Kidney capillary endothelial cell (primary cell): ENCODE measurements around the gene PRKN.
"Not testable (repeated sequence)": the region's sequence is repeated elsewhere in the genome, so short reads cannot be mapped to it uniquely, and the experiment has no call there.

Experiments used
- DNase-seq: peaks from one replicate; pipeline ENCODE4 v3.0.0-alpha.2; 2018; ENCODE audit warnings: low spot score

PRKN gene

DNA sequence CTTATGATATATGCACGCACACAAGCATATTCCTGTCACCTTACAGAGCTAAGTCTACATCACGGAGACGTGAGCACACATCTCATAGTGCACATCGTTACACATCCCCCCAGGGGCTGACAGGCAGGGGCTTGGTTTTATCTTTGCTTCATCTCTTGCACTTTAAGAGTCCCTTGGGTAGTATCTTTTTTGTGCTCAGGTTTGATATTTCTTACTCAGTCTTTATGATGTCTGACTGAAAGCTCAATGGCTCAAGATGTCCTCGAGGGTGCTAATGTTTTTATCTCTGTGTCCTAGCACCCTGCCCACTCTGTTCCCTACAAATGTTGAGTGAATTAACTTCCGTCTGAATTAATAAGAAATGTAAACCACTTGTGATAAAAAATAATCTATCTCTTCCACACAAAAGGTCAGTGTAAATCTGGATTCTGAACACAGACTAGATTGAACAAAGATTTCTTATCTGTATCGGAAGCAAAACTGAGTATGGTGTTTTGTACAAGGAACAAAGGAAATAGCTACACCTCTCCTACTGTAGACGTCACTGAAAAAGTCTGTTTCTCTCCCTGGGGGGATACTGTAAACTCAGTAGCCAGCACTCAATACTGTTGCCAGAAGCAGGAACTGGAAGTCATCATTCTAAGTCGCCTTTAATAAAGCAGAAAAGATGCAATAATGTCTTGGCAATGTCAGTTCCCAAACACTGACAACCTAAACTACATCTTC lies 195.1 kb downstream of the PRKN start:
- no peak for DNase-seq

- DNase-seq: not testable (repeated sequence)
Measured at GRCh38 chr6:162531391-162531790, 196.2 kb downstream of the PRKN start.

GRCh38 chr6:162528538-162528937 lies 199.0 kb downstream of the PRKN start:
- no peak for DNase-seq

DNA sequence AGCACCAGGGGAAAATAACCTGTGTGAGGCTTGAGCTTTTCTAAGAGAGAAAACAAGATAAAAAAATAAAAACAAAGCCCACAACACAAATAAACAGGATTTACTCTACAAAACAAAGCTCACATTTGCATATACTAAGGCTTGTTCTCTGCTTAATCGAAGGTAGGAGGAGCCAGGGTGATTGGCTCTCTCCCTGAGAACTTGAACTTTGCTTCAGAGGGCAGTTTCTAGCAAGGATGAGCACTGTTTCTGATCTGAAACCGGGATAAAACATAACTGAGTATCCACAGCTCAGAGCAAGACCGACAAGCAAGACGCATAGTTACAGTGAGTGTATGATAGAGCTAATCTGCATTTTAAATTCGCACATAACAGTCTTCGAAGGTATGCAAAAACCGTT lies 200.6 kb downstream of the PRKN start:
- no peak for DNase-seq

- DNase-seq: no peak
Measured at GRCh38 chr6:162525181-162525580, 202.4 kb downstream of the PRKN start.

DNA sequence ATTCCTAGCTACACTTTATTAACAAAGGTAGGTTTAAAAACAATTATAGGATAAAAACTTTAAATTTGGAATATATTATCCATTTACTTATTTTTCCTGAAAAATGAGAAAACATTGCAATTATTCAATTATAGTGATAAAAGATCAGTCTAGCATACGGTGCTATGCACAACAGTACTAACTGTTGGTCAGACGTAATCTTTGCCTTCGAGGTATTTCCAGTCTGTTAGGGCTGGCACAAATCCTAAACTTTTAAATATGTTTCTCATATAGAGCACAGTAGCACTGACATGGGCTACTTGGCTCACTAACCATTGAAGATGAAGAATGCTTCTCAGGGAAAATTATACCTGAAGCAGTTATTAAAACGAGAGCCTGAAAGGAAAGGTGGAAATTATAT lies 214.8 kb downstream of the PRKN start:
- DNase-seq: no peak

GRCh38 chr6:162497389-162497788 lies 230.2 kb downstream of the PRKN start:
- no peak for DNase-seq

- DNase-seq: no peak
Measured at GRCh38 chr6:162493917-162494316, 233.6 kb downstream of the PRKN start.

GRCh38 chr6:162491637-162492036 lies 235.9 kb downstream of the PRKN start:
- no peak for DNase-seq

DNA sequence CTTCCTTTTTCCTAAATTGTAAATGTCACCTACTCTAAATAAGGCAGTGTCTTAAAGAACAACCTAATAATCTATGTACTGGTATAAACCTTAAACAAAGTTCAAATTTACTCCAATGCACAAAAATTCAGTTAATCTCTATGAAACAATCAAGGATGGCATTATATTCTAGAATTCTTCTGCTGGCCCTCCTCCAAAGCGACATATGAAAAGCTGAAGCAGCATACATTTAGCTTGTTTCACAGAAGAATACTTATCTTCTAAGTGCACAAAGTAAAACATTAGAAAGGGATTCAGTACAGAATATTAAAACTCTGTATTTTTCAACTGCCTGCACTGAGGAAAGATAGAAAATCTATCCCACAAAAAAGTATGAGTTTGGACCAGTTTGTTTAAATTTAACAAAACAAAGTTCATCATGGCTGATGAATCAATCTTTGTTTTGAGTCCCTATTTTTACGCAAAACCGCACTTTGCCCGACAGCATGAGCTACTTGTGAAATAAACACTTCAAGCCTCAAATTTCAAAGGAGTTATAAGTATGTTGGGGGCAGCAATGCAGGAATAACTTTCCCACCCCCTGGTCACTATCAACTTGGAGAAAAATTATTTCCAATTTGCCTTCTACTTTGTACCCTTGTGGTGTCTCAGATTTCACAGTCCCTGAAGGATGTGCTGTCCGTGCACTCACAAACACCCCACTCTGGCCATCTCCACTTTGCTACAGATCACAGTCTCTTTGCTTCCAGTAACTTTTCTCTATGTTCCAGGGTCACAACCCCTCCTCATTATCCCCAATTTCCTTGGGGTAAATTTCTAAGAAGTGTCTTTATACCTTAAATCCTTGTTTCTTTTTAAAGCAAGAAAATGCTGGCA lies 238.2 kb downstream of the PRKN start:
- DNase-seq: no peak

GRCh38 chr6:162488444-162488843 lies 239.1 kb downstream of the PRKN start:
- no peak for DNase-seq

DNA sequence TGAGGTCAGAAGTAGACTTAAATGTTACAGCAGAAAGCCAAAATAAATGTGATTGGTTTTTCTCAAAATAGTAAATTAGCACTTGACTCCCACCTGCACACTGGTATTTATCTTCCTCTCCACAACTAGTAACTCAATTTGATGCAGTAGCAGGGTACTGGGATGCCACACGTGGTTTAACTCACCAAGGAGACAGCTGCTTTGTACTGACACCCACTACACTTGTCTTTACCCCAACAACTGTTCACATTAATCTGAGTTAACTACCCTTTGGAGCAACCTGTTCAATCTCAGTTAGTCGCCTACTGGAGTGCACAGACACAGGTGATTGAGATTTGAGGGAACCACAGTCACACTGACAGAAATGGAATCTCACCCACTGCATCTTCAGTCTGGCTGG lies 242.1 kb downstream of the PRKN start:
- no peak for DNase-seq

DNA sequence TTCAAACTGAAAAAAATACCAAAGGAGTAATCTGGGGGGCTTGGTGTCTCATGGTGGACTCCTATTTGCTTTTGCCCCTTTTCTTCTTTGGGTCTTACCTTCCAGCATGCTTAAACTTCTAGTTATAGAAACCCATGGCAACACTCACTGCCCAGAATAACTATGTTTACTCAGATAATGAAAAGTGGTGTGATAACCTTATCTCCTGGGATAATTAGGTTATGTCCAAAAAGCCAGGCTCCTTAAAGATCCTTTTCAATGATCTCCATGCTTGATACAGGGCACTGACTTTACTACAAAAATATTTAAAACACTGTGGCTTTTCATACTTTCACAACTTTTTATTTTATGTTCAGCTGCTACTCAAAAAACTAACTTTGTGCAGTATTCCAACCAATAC lies 245.6 kb downstream of the PRKN start:
- no peak for DNase-seq

GRCh38 chr6:162481320-162481719 lies 246.2 kb downstream of the PRKN start:
- no peak for DNase-seq

DNA sequence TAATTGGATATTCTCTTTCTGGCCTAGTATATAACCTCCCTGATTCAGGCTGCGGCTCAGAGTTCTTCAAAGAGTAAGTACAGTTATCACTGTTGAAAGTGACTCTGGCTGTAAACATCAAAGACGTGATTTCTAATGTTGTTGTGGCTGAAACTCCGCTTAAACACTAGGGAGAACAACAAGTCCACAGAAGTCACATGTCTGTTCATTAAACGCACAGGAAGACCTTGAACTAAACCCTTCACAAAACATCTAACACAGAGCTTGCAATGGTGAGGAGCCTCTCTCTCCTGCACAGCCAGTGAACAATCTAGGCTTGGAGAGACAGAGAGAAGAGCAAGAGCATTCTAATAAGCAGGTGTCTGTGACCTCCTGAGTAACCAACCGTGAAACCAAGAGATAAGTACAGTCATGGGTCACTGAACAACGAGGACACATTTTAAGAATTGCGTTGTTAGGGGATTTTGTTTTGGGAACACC lies 249.3 kb downstream of the PRKN start:
- DNase-seq: no peak

DNA sequence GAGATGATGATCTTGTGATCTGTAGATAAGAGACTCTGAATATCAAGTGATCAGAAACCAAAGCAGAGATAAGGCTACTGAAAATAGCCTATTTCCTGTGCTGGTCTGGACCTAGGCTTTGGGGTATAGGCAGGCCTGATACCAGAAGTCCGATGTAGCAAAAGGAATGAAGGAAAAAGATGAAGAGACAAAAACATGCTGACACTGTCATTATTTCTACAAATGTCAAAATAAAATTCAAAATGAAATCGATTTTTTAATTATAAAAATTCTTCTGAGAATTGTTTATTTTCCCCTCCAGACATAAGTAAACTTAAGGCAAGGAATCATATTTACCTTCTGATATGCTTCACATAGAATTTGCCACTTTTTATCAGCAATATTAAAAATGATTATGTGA lies 252.8 kb downstream of the PRKN start:
- DNase-seq: no peak

- no peak for DNase-seq
Measured at GRCh38 chr6:162471842-162472241, 255.7 kb downstream of the PRKN start.

DNA sequence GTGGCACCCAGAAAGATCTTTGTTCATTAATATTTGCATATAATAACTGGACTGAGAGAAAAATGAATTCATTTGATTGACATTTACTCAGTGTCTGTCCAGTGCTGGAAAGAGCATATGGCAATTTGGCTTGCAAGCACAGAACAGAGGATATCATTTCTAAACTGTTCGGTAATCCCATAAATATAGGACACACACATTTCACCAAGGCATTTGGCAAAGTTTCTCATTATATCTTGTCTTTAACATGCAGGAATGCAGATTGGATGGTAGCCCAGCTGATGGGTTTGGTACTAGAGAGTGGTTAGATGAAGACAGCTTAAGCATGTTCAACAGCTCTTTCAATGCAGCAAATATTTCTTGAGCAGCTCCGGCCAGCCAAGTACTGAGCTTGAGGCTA lies 259.2 kb downstream of the PRKN start:
- DNase-seq: no peak

GRCh38 chr6:162467679-162468078 lies 259.9 kb downstream of the PRKN start:
- DNase-seq: no peak

- no peak for DNase-seq
Measured at GRCh38 chr6:162463576-162463975, 264.0 kb downstream of the PRKN start.

DNA sequence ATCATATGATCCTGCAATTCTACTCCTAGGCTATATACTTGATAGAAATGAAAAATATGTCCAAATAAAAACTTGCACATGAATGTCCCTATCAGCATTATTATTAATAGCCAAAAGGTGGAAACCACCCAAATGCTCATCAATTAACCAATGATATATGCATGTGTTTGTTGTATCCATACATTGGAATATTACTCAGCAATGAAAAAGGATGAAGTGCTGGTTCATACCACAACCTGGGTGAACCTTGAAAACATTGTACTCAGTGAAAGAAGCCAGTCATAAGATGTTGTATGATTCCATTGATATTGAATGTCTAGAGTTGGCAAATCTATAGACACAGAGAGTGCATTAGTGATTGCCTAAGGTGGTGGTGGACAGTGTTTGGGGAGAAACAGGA lies 267.6 kb downstream of the PRKN start:
- DNase-seq: no peak

DNA sequence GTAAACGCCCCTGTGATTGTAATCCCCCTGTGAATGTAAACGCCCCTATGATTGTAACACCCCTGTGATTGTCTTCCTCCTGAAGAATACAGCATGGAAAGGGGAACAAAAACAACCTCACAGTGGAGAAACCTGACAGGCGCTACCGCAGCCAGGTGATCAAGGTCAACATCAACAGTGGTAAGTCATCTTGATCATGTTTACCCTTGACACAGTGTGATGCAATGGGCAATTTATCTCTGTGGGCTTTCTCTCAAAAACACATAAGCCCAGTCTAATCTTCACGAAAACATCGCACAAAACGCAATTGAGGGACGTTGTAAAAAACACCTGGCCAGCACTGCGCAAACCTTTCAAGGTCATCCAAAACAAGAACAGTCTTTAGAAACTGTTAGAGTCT lies 277.2 kb downstream of the PRKN start:
- no peak for DNase-seq

DNA sequence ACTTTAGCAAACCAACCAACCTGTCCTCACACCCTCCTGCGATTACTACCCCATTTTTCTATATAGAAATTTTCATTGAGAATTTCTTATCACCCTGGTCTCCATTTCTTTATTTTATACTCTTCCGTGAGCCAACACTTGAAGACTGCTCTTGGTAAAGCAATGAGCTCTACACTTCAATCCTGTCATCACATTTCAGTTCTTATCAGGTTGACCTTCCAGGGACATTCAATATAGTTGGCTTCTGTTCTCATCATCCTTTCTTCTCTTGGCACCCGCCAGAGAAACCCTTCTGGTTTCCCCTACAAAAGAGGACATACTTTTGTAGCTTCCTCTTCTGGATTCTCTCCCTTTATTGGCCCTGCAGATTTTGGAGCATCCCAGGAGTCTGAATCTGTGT lies 279.3 kb downstream of the PRKN start:
- DNase-seq: no peak
